HEK293T (cell line): ENCODE data around the gene GJA1.

ENCODE experiments used
- ARNT ChIP-seq: fragments of 450-650 bp; IDR thresholded peaks from 2 replicates; pipeline ENCODE4 v1.6.1; 2017; ENCODE audit warnings: mild to moderate bottlenecking
- BHLHE40 ChIP-seq: fragments of 450-650 bp; IDR thresholded peaks from 2 replicates; pipeline ENCODE4 v1.6.1; 2016; ENCODE audit warnings: mild to moderate bottlenecking, moderate library complexity, borderline replicate concordance
- ELF4 ChIP-seq: fragments of 450-650 bp; IDR thresholded peaks from 2 replicates; pipeline ENCODE4 v1.6.1; 2017; ENCODE audit warnings: antibody characterized with exemption
- FOXM1 ChIP-seq: fragments of 450-650 bp; IDR thresholded peaks from 2 replicates; pipeline ENCODE4 v1.6.1; 2017; ENCODE audit warnings: mild to moderate bottlenecking, borderline replicate concordance
- HDGF ChIP-seq: fragments of 450-650 bp; IDR thresholded peaks from 2 replicates; pipeline ENCODE4 v1.6.1; 2017; ENCODE audit warnings: antibody characterized with exemption, borderline replicate concordance
- NFRKB ChIP-seq: fragments of 450-650 bp; IDR thresholded peaks from 2 replicates; pipeline ENCODE4 v1.6.1; 2016; ENCODE audit warnings: mild to moderate bottlenecking, moderate library complexity
- SP1 ChIP-seq: fragments of 450-650 bp; IDR thresholded peaks from 2 replicates; pipeline ENCODE4 v1.6.1; 2017
- SUZ12 ChIP-seq: fragments of 450-650 bp; IDR thresholded peaks from 2 replicates; pipeline ENCODE4 v1.6.1; 2016; ENCODE audit warnings: mild to moderate bottlenecking
- ZNF384 ChIP-seq: fragments of 450-650 bp; IDR thresholded peaks from 2 replicates; pipeline ENCODE4 v1.6.1; 2016

DNA sequence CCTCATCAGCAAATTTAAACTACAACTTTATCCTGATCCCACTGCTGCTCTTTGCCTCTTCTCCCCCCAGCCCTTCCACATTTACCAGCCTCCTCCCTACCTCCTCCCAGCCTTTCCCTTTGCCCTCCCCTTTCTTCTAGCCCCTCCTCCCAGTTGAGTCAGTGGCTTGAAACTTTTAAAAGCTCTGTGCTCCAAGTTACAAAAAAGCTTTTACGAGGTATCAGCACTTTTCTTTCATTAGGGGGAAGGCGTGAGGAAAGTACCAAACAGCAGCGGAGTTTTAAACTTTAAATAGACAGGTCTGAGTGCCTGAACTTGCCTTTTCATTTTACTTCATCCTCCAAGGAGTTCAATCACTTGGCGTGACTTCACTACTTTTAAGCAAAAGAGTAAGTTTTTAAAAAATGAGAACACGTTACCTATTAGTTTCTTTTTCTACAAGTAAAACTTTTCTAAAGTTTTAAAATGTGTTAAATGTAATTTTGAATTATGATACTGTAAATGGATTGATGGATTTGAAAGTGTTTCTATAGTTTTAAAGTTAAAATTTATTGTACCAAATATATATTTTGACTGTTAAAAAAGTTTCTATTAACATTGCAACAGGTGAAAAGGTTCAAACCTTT, at the start of gene GJA1:
- TF ChIP-seq SUZ12 = no peak
- no peak for TF ChIP-seq NFRKB
- no peak for TF ChIP-seq BHLHE40
- TF ChIP-seq ELF4 = no peak
- no peak for TF ChIP-seq HDGF
- TF ChIP-seq FOXM1 = no peak
- TF ChIP-seq SP1 = no peak
- TF ChIP-seq ARNT = no peak
- no peak; the same call in 1 of the 2 replicates for TF ChIP-seq ZNF384
